Lung (tissue), 12 donors: ENCODE data around the gene DGKA. TPM values are rescaled to one million over a fixed set of nuclear protein-coding genes. Genes with fewer than 3 reads are reported as not detected.

ENCODE experiments used
- ATAC-seq: fragments of 200-7000 bp; cut with Tn5 transposase; one replicate; pipeline ENCODE4 v1.9.1; 2020; ENCODE audit warnings: moderate number of reproducible peaks; ENCODE audit not compliant: insufficient read depth, low FRiP score
- DNase-seq, 3 donors: peaks; one replicate each; pipeline ENCODE4 v3.0.0-alpha.2; 2013 to 2017
- H3K27ac ChIP-seq, 2 donors: one replicate each; pipeline ENCODE4 v1.5.1; 2013; ENCODE audit warnings: mild to moderate bottlenecking in 2 of 2, moderate library complexity in 2 of 2, control low read depth in 1 of 2, inconsistent platforms in 1 of 2, low read depth in 1 of 2, low read length in 1 of 2
- H3K27me3 ChIP-seq, 3 donors: one replicate each; pipeline ENCODE4 v1.5.1; 2013; ENCODE audit warnings: low read length in 2 of 3; ENCODE audit not compliant: control insufficient read depth in 3 of 3, insufficient read depth in 3 of 3
- H3K36me3 ChIP-seq, 4 donors: one replicate each; pipeline ENCODE4 v1.5.1; 2013; ENCODE audit warnings: low read length in 4 of 4, mild to moderate bottlenecking in 1 of 4, moderate library complexity in 1 of 4; ENCODE audit not compliant: control insufficient read depth in 4 of 4, insufficient read depth in 4 of 4
- H3K4me1 ChIP-seq, 5 donors: one replicate each; pipeline ENCODE4 v1.5.1; 2013; ENCODE audit warnings: low read length in 5 of 5, mild to moderate bottlenecking in 2 of 5, moderate library complexity in 1 of 5; ENCODE audit not compliant: control insufficient read depth in 5 of 5, insufficient read depth in 5 of 5
- H3K4me3 ChIP-seq: one replicate; pipeline ENCODE4 v1.5.1; 2013; ENCODE audit warnings: mild to moderate bottlenecking, control low read depth, moderate library complexity
- H3K9ac ChIP-seq, 2 donors: one replicate each; pipeline ENCODE4 v1.5.1; 2013; ENCODE audit warnings: low read length in 2 of 2, control low read depth in 1 of 2; ENCODE audit not compliant: insufficient read depth in 1 of 2
- H3K9me3 ChIP-seq, 4 donors: one replicate each; pipeline ENCODE4 v1.5.1; 2013; ENCODE audit warnings: low read length in 3 of 4, mild to moderate bottlenecking in 1 of 4, moderate library complexity in 1 of 4; ENCODE audit not compliant: control insufficient read depth in 4 of 4, insufficient read depth in 3 of 4
- CTCF ChIP-seq: IDR thresholded peaks from 2 replicates; pipeline ENCODE4 v1.5.1; 2012; ENCODE audit warnings: mild to moderate bottlenecking; ENCODE audit errors: control extremely low read depth, extremely low read depth
- WGBS, 2 donors: extraction: QIAGEN DNeasy Blood & Tissue Kit; methylation state at CpG; one replicate each; pipeline ENCODE4 v1.1.7; 2013; 5-methylcytosine and 5-hydroxymethylcytosine counted together
- polyA plus RNA-seq, 2 donors: library from polyadenylated mRNA; stranded (reverse); fragments of 200-250 nt; gene quantifications; one replicate each; pipeline ENCODE4 v1.2.1, GENCODE V29; 2013
- total RNA-seq, 2 donors: library from RNA; depleted of rRNA in 1 of 2; stranded (reverse); fragments of >200 nt in 1 of 2; gene quantifications; one replicate each; pipeline ENCODE4 v1.2.1, GENCODE V29; 2014 to 2021
- donor health status: control.
- donor health status: control.
- donor health status: Bipolar disorder and iron deficiency.
- donor health status: healthy.
- donor health status: DM: yes; HTN: yes; CAD: no.

Gene DGKA
- total and polyA plus RNA-seq, 4 donors = 19.3 to 41.1 (median 30.8) TPM

GRCh38 chr12:55946553-55946952 lies 15.6 kb downstream of the DGKA start:
- no peak overlapping the region for H3K9ac ChIP-seq
- H3K4me3 ChIP-seq = no peak overlapping the region
- no peaks in the 10 kb centered on the region for H3K27me3 ChIP-seq
- H3K9me3 ChIP-seq = no peaks in the 10 kb centered on the region
- TF ChIP-seq CTCF = no peak
- ATAC-seq (no peak), DNase-seq (no peak)
- no peak overlapping the region for H3K27ac ChIP-seq
- 84 to 94% methylated on average over 6 of the region's 6 CpGs for WGBS, 2 donors
- no peaks in the 10 kb centered on the region for H3K4me1 ChIP-seq
- H3K36me3 ChIP-seq = peaks cover 0 to 9% (median 2%) of the 10 kb centered on the region in 4 donors

DNA sequence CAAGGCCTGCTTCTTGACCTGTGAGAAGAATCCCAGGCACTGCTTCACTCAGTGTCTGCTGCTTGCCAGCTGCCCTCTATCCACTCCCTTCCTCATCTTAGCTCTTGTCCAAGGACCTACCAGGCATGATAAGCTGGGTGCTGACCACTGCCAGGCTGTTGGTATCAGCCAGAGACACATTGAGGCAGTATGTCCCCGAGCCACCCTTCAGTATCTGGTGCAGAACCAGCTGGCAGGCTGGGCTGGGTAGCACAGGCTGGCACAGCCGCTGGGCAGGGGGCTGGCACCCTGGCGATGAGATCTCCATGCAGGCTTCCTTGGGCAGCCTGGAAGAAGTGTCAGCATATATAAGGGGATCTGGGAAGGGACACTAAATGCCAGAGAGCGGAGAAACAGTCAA lies 24.4 kb downstream of the DGKA start:
- DNase-seq (no peak), ATAC-seq (no peak)
- Histone ChIP-seq H3K27ac (no peak overlapping the region), H3K9me3 (peaks cover 0 to 2% (median 0%) of the 10 kb centered on the region in 4 donors), H3K9ac (no peak overlapping the region), H3K4me3 (no peak overlapping the region), H3K4me1 (peaks cover 0 to 3% (median 0%) of the 10 kb centered on the region in 5 donors), H3K36me3 (peaks cover 0 to 18% (median 7%) of the 10 kb centered on the region in 4 donors), H3K27me3 (no peaks in the 10 kb centered on the region)
- TF ChIP-seq CTCF = no peak
- WGBS, 2 donors = 88 to 92% methylated on average over 4 of the region's 4 CpGs

- Histone ChIP-seq H3K9ac (no peak overlapping the region), H3K4me3 (no peak overlapping the region), H3K9me3 (peaks cover 0 to 2% (median 0%) of the 10 kb centered on the region in 4 donors), H3K4me1 (peaks cover 0 to 3% (median 0%) of the 10 kb centered on the region in 5 donors), H3K36me3 (peaks cover 0 to 18% (median 7%) of the 10 kb centered on the region in 4 donors), H3K27me3 (no peaks in the 10 kb centered on the region), H3K27ac (no peak overlapping the region)
- DNase-seq (no peak), ATAC-seq (peak; percentile 34)
- no peak for TF ChIP-seq CTCF
- 89 to 96% methylated on average over 6 of the region's 6 CpGs for WGBS, 2 donors
These were observed 25.0 kb downstream of the DGKA start for GRCh38 chr12:55955800-55956508.
